ENCODE data around the gene MPP1.
A peak's percentile ranks its signal among the peaks of the same experiment; 100 is the strongest.
"Not testable (repeated sequence)": the region's sequence is repeated elsewhere in the genome, so short reads cannot be mapped to it uniquely, and the experiment has no call there.

The MPP1 gene

GRCh38 chrX:154804957-154805695 lies at the start of gene MPP1:
TSS of gene MPP1 (minus strand) at chrX:154805485. CDS start at chrX:154805373, 112 bp downstream.
- peak; percentile 87 for DNase-seq

- DNase-seq: no peak
These were observed 45.8 kb upstream of the MPP1 start for GRCh38 chrX:154850957-154851611.

GRCh38 chrX:154840856-154841255 lies 35.6 kb upstream of the MPP1 start:
- peak; percentile 77 for DNase-seq

- DNase-seq: no peak
These were observed 30.9 kb upstream of the MPP1 start for GRCh38 chrX:154836163-154836562.

GRCh38 chrX:154834562-154834961 lies 29.3 kb upstream of the MPP1 start, which contains the start of gene SMIM9:
TSS of gene SMIM9 (minus strand) at chrX:154834662. CDS start at chrX:154830856, 3,806 bp downstream.
- no peak for DNase-seq

- DNase-seq: no peak
These were observed 28.5 kb upstream of the MPP1 start for GRCh38 chrX:154833746-154834274.

- no peak for DNase-seq
These were observed 24.7 kb upstream of the MPP1 start for GRCh38 chrX:154829926-154830442.

- DNase-seq: no peak
These were observed 23.8 kb upstream of the MPP1 start for GRCh38 chrX:154829134-154829533.

- DNase-seq: no peak
These were observed 22.7 kb upstream of the MPP1 start for GRCh38 chrX:154828016-154828408.

- no peak for DNase-seq
These were observed 22.1 kb upstream of the MPP1 start for GRCh38 chrX:154827194-154828015.

GRCh38 chrX:154825586-154825985 lies 20.3 kb upstream of the MPP1 start:
- DNase-seq: not testable (repeated sequence)

- no peak for DNase-seq
These were observed 19.4 kb upstream of the MPP1 start for GRCh38 chrX:154824638-154825037.

- no peak for DNase-seq
These were observed 16.7 kb upstream of the MPP1 start for GRCh38 chrX:154822029-154822428.

- DNase-seq: no peak
These were observed 16.2 kb upstream of the MPP1 start for GRCh38 chrX:154821523-154821922.

- no peak for DNase-seq
These were observed 14.6 kb upstream of the MPP1 start for GRCh38 chrX:154819771-154820341.

- peak; percentile 49 for DNase-seq
These were observed 13.9 kb upstream of the MPP1 start for GRCh38 chrX:154818916-154819770.

GRCh38 chrX:154817048-154817618 lies 11.8 kb upstream of the MPP1 start:
- not testable (repeated sequence) for DNase-seq

- peak; percentile 42 for DNase-seq
These were observed 11.1 kb upstream of the MPP1 start for GRCh38 chrX:154816326-154816898.

GRCh38 chrX:154815274-154815818 lies 10.1 kb upstream of the MPP1 start:
- peak; percentile 41 for DNase-seq

GRCh38 chrX:154813801-154814200 lies 8.5 kb upstream of the MPP1 start:
- DNase-seq: no peak

Measured in hematopoietic multipotent progenitor cell treated with erythropoietin and hydrocortisone succinate and interleukin-3 and kit ligand, for 8 days (in vitro differentiated cells).